GM18502 (cell line): ENCODE measurements around the gene ANKH.
"Not testable (repeated sequence)": the region's sequence is repeated elsewhere in the genome, so short reads cannot be mapped to it uniquely, and the experiment has no call there.

Source experiments
- ATAC-seq: cut with Tn5 transposase; IDR thresholded peaks from one replicate; pipeline ENCODE4 v1.9.1; 2021; ENCODE audit warnings: mild to moderate bottlenecking; ENCODE audit not compliant: unreplicated experiment, poor library complexity

Gene ANKH

GRCh38 chr5:14871214-14872069 lies at the start of gene ANKH:
Gene ANKH, minus strand, starts transcription at chr5:14871778. Its CDS starts 331 bp downstream, at chr5:14871447.
- ATAC-seq: peak; percentile 91

DNA sequence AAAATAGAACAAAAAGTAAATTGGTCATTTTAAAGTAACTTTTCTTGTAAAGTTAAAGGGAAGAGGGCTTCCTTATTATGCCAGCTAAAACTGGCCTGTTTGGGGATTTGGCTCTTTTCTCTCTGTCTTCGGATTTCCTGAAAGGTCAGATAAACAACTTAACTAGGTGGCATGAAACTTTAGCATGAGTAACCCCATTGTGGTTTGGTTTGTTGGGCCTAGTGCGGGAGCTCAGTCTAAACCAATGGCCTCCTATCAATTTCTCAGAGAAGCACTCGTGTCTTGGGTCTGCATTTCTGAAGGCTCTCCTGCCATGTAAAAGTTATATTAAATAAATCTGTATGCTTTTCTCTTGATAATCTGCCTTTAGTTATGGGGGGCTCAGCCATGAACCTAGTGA lies 48.5 kb upstream of the ANKH start:
- ATAC-seq: no peak

- not testable (repeated sequence) for ATAC-seq
These were observed 47.5 kb upstream of the ANKH start for GRCh38 chr5:14919106-14919505.

GRCh38 chr5:14917719-14918118 lies 46.1 kb upstream of the ANKH start:
- no peak for ATAC-seq

DNA sequence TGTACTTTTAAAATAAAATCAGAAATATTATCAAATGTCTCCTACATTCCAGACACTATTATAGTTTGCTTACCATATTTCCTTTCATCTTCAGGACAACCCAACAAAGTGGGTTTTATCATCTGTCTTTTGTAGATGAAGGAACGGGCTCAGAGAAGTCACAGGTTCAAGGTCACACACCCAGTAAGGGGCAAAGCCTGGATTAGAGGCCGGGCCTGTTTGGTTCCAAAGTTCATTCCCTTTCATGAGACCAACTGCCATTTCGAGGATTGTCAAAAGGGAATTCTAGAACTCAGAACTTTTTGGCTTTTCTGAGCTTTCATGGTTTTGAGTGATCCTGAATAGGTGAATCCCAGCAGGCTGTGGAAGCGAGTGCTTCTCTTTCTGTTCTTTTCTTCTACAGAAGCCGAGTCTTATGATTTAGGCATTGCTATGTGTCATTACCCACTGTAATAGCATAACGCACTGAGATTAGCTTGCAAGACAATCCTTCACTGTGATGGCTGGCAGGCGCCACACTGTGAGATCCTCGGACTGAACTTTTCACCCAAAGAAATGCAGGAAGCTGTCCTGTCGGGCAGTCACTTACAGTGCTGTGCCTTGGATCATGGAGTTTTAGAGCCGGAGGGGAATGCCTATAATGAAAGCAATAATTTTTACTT lies 43.8 kb upstream of the ANKH start:
- ATAC-seq: no peak

GRCh38 chr5:14914623-14915260 lies 43.2 kb upstream of the ANKH start:
- no peak for ATAC-seq

- ATAC-seq: no peak
These were observed 42.6 kb upstream of the ANKH start for GRCh38 chr5:14914193-14914592.

GRCh38 chr5:14913096-14913495 lies 41.5 kb upstream of the ANKH start:
- no peak for ATAC-seq

DNA sequence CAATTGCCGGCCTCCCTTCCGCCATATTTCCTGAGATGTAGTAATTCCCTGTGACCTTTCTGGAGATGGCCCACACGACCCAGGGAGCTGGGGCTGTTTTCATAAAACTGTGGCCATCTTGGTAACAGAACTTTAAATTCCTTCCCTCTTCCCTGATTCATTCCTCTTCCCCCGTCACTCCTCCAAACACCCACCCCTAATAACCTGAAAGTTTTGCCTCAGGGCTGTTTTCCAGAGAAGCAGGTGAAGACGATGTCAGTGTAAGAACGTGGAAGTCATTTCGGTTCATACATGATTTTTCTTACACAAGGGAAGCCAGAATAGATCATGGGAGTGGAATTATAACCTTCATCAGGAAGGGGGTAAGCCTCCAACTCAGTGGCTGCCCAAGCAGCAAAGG lies 40.6 kb upstream of the ANKH start:
- ATAC-seq: no peak

DNA sequence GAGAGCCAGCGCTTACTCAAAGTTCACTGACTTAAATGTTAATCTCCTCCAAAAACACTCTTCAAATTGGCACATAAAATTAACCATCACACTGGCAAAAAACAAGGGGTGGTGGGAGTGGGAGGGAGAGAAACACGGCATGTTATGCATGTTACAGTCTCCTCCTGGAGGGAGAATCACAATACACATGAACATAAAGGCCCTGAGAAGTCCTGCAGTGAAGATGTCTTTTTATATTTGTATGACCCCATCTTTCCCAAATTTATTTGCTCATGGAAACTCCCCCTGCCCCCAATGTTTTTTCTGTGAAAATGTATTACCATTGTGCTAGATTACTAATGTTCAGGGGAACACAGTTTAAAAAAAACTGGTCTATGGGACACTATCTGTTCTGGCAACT lies 37.8 kb upstream of the ANKH start:
- ATAC-seq: no peak

GRCh38 chr5:14908172-14908571 lies 36.6 kb upstream of the ANKH start:
- no peak for ATAC-seq

GRCh38 chr5:14906628-14907027 lies 35.0 kb upstream of the ANKH start:
- ATAC-seq: no peak

- no peak for ATAC-seq
These were observed 31.4 kb upstream of the ANKH start for GRCh38 chr5:14902826-14903560.

- no peak for ATAC-seq
These were observed 30.0 kb upstream of the ANKH start for GRCh38 chr5:14901462-14902051.

DNA sequence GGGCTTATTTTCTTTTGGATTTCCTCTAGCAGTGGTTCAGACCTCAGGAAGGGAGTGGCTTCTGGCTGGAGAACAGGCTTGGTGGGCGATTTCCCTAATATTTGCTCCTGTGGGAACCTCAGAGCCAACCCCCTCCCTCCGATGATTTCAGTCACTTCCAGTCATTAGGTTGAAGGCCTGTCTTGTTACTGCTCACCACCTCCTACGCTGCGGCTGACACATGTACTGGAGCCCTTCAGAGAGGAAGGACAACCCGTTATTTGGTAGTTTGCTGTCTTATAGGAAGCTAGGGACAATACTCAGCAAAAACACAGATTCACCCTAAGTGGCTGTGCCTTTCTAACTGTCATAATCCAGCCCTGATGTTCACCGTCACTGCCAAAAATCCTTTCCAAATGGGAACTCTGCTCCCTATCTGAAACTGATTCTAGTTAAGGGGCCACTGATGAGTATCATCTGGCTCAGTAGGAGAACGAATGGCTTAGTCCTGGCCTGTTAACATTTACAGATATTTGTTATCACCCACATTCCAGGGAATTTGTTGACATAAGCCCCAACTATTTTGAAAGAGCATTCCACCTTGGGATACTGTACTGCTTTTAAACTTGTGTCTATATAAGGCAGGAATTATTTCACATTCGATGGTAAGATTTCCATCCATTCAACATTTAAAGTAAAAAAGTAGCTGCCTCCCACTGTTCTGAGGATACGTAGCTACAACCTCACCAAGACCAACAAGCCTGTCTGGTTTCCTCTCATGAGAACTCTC lies 29.3 kb upstream of the ANKH start:
- ATAC-seq: no peak

DNA sequence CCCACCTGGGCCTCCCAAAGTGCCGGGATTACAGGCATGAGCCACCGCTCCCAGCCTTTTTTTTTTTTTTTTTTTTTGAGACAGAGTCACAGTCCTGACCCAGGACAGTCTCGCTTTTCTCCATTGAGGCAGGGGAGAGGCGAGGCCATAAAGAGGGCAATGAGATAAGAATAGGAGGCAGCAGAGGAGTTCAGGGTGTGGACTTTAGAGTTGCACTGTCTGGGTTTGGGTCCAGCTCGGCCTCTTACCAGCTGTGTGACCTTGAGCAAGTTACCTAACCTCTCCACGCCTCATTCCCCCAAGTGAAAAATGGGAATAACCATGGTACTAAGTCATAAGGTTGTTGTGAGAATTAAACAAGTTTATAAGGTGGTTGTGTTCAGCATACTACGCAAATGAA lies 24.6 kb upstream of the ANKH start:
- no peak for ATAC-seq

- no peak for ATAC-seq
These were observed 23.7 kb upstream of the ANKH start for GRCh38 chr5:14895301-14895700.

DNA sequence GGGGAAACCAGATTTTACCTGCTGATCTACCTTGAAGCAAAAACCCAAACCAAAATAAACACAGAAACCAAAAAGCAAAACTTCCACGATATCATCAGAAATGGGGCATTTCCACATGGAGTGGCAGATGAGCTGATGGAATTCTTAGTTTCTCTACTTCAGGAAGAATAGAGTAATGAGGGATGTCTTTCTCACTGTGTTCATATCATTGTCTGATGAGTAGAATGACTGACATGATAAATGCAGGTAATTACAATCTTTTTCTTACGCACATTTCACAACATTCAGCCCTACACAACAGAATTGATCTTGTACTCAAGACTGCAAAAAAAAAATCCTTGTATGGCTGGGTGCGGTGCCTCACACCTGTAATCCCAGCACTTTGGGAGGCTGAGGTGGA lies 23.2 kb upstream of the ANKH start:
- ATAC-seq: no peak

GRCh38 chr5:14893381-14893780 lies 21.8 kb upstream of the ANKH start:
- no peak for ATAC-seq

DNA sequence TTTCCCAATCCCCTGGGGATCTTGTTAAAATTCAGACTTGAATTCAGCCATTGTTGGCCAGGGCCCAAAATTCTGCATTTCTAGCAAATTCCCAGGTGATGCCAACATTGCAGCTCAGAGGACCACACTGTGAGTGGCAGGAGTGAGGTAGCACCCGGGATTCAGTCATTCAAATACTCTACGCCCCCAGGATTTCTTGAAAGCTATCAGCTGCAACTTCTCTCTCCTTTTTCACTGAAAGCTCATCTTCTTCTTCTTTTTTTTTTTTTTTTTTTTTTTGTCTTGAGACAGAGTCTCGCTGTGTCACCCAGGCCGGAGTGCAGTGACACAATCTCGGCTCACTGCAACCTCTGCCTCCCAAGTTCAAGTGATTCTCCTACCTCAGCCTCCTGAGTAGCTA lies 19.3 kb upstream of the ANKH start:
- ATAC-seq: no peak
